Ascending aorta (tissue), 2 donors: ENCODE data around the gene SNTG2. TPM values are rescaled to one million over a fixed set of nuclear protein-coding genes. Genes with fewer than 3 reads are reported as not detected.

Experiments
- DNase-seq, 2 donors: peaks; one replicate each; pipeline ENCODE4 v3.0.0-alpha.2; 2019; ENCODE audit warnings: low spot score in 2 of 2
- H3K27ac ChIP-seq, 2 donors: fragments of 200-600 bp; sonication (generic); one replicate each; pipeline ENCODE4 v1.5.1; 2016 to 2017; ENCODE audit warnings: mild to moderate bottlenecking in 1 of 2
- H3K27me3 ChIP-seq: fragments of 200-600 bp; sonication (generic); one replicate; pipeline ENCODE4 v1.5.1; 2017
- H3K36me3 ChIP-seq, 2 donors: fragments of 200-600 bp; sonication (generic); one replicate each; pipeline ENCODE4 v1.5.1; 2016
- H3K4me1 ChIP-seq, 2 donors: fragments of 200-600 bp; sonication (generic); one replicate each; pipeline ENCODE4 v1.5.1; 2016 to 2017; ENCODE audit warnings: mild to moderate bottlenecking in 1 of 2
- H3K4me3 ChIP-seq, 2 donors: fragments of 200-600 bp; sonication (generic); one replicate each; pipeline ENCODE4 v1.5.1; 2016 to 2017; ENCODE audit warnings: mild to moderate bottlenecking in 1 of 2
- H3K9me3 ChIP-seq, 2 donors: fragments of 200-600 bp; sonication (generic); one replicate each; pipeline ENCODE4 v1.5.1; 2016
- intact Hi-C: fragments of 100-400 bp; cut with DNase I; formaldehyde crosslinking; loops from one replicate; pipeline ENCODE4 v1.15.1; 2023
- total RNA-seq: library from RNA; depleted of rRNA; stranded (reverse); fragments of >200 nt; gene quantifications from one replicate; pipeline ENCODE4 v1.1.0, GENCODE V29; 2016
- TF ChIP-seq, protein P1 (sequence below), 3 experiments: fragments of 200-600 bp in 2 of 3; fragments of 450-650 bp in 1 of 3; sonication (generic) in 2 of 3; IDR thresholded peaks; one replicate each; pipeline ENCODE4 v1.5.1; 2016 to 2019; ENCODE audit warnings: antibody characterized with exemption in 3 of 3, mild to moderate bottlenecking in 1 of 3, moderate library complexity in 1 of 3

The SNTG2 gene
- total RNA-seq, 1 donor from 2014 or later = 9.9 TPM

DNA sequence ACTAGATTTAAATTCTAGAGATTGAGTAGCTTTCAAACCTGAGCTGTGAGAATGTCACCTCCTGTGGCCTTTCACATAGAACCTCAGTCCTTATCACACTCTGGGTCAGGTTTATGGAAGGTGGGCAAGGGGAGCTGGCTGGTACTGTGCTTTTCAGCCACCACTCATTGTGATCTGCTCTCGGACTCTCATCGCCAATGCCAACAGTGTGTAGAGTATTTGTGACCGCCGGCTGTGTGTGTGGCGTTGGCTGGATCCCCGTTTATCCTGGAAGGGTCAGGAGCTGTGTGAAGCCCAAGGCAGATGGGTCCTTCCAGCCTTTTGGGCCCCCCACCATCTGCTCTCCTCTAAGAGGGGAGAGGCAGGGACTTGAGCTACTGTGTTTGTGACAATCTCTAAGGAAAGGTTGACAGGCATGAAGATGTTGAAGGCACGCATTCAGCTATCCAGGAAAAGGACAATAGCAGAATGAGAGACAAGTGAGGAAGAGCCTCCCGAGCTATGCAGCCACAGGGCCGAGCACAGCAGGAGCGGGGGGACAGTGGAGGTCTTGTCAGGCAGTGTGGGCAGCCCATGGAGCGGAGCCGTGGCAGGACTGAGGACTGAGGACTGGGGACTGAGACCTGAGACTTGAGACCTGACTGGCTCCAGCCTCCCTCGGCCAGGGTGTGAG, 355.5 kb downstream of the SNTG2 start:
- no peaks in the 10 kb centered on the region for H3K27me3 ChIP-seq
- intact Hi-C loops = no loop called here
- DNase-seq = no peak
- H3K36me3 ChIP-seq = no peaks in the 10 kb centered on the region
- no peak overlapping the region for H3K27ac ChIP-seq
- H3K4me1 ChIP-seq = no peaks in the 10 kb centered on the region
- TF ChIP-seq, protein P1, sequence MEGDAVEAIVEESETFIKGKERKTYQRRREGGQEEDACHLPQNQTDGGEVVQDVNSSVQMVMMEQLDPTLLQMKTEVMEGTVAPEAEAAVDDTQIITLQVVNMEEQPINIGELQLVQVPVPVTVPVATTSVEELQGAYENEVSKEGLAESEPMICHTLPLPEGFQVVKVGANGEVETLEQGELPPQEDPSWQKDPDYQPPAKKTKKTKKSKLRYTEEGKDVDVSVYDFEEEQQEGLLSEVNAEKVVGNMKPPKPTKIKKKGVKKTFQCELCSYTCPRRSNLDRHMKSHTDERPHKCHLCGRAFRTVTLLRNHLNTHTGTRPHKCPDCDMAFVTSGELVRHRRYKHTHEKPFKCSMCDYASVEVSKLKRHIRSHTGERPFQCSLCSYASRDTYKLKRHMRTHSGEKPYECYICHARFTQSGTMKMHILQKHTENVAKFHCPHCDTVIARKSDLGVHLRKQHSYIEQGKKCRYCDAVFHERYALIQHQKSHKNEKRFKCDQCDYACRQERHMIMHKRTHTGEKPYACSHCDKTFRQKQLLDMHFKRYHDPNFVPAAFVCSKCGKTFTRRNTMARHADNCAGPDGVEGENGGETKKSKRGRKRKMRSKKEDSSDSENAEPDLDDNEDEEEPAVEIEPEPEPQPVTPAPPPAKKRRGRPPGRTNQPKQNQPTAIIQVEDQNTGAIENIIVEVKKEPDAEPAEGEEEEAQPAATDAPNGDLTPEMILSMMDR (IDR thresholded peaks at IDR 0.05) = no peak
- H3K9me3 ChIP-seq = no peaks in the 10 kb centered on the region
- no peak overlapping the region for H3K4me3 ChIP-seq

DNA sequence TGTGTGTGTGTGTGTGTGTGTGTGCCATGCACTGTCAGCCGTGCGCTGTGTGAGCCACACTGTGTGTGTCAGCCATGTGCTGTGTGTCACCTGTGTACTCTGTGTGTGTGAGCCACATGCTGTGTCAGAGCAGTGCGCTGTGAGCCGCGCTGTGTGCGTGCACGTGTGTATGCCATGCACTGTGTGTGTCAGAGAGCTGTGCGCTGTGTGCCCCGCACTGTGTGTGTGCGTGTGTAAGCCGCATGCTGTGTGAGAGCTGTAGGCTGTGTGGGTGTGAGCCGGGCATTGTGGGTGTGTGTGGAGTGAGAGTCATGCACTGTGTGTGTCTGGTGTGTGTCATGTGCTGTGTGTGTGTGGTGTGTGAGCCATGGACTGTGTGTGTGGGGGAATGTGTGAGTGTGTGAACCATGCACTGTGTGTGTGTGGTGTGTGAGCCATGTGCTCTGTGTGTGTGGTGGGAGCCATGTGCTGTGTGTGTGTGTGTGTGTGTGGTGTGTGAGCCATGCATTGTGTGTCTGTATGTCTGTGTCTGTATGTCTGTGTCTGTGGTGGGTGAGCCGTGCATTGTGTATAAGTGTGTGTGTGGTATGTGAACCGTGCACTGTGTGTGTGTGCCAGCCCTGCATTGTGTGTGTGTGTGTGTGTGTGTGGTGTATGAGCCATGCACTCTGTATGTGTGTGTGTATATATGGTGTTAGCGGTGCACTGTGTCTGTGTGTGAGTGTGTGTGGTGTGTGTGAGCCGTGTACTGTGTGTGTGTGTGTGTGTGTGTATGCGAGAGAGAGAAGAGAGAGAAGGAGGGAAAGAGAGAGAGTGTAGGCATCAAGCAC, 356.3 kb downstream of the SNTG2 start:
- Histone ChIP-seq H3K4me3 (no peak overlapping the region), H3K9me3 (no peaks in the 10 kb centered on the region), H3K27ac (no peak overlapping the region), H3K27me3 (no peaks in the 10 kb centered on the region), H3K36me3 (no peaks in the 10 kb centered on the region), H3K4me1 (no peaks in the 10 kb centered on the region)
- DNase-seq = no peak
- intact Hi-C loops = no loop called here
- TF ChIP-seq, protein P1 (IDR thresholded peaks at IDR 0.05) = no peak

DNA sequence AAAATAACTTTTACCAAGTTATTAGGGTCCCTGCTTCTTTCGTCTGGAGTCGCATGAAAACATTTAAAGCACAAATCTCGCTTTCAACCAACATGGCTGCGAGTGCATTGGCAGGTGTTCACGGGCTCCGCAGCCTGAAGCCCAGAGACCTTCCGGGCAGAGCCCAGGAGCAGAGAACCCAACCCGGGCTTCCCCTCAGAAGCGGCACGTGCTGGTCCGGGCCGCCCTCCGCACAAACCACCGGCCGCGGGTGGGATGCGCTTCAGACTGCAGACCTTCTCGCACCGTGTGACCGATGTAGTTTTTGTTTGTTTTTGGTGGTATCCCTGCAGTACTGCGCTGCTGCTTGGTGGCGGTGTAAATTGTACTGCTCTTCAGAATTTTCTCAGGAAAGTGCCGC, 357.0 kb downstream of the SNTG2 start:
- H3K4me1 ChIP-seq = no peaks in the 10 kb centered on the region

DNA sequence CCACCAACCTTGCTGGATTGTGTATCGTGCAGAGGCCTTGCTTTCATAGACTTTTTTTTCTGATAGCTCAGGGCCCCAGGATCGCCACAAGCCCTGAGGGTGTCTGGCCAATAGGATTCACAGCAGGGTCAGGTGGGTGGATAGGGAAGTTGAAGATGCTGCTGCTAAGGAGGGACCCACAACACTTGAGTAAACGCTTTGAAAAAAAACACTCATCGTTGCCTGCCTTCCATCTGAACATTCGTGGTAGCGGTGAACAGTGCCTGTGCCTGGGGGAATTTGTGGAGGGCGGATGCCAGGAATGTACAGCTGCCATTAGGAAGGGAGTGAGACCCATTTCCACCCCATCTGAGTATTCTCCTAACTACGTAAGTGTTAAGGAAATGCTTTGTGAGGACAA, 358.0 kb downstream of the SNTG2 start:
- DNase-seq = no peak
- no peak overlapping the region for H3K27ac ChIP-seq
- no peaks in the 10 kb centered on the region for H3K27me3 ChIP-seq
- TF ChIP-seq, protein P1 (IDR thresholded peaks at IDR 0.05) = no peak
- H3K4me1 ChIP-seq = no peaks in the 10 kb centered on the region
- H3K4me3 ChIP-seq = no peak overlapping the region
- no peaks in the 10 kb centered on the region for H3K36me3 ChIP-seq
- intact Hi-C loops = no loop called here
- no peaks in the 10 kb centered on the region for H3K9me3 ChIP-seq

More for the DNA sequence above, 357.0 kb downstream of the SNTG2 start:
- no peak for DNase-seq
- Histone ChIP-seq H3K9me3 (no peaks in the 10 kb centered on the region), H3K27me3 (no peaks in the 10 kb centered on the region), H3K36me3 (no peaks in the 10 kb centered on the region), H3K4me3 (no peak overlapping the region), H3K27ac (no peak overlapping the region)
- intact Hi-C loops = no loop called here
- TF ChIP-seq, protein P1 (IDR thresholded peaks at IDR 0.05) = no peak

DNA sequence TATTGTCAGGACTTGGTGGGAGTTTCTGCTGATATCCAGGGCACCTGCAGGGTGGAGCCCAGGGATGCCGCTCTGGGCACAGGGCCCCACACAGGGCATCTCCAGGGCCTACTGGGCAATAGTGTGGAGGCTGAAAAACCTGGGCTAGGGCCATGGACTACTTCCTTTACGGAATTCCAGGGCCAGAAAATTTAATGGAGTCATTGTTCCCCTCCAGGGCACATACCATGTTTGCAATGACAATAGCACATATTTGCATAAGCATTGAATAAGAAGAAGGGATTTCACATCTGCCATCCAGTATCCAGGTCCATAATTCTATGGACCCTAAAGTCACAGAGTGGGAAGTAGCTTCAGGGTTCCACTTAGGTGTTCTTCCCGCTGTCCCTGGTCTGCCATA, 358.9 kb downstream of the SNTG2 start:
- H3K4me1 ChIP-seq = no peaks in the 10 kb centered on the region
- no peaks in the 10 kb centered on the region for H3K9me3 ChIP-seq
- TF ChIP-seq, protein P1 (IDR thresholded peaks at IDR 0.05) = no peak
- no peak for DNase-seq
- no peak overlapping the region for H3K4me3 ChIP-seq
- intact Hi-C loops = no loop called here
- H3K36me3 ChIP-seq = no peaks in the 10 kb centered on the region
- H3K27ac ChIP-seq = no peak overlapping the region
- no peaks in the 10 kb centered on the region for H3K27me3 ChIP-seq
